ENCODE data around the gene SGCA. TPM values are rescaled to one million over a fixed set of nuclear protein-coding genes. Genes with fewer than 3 reads are reported as not detected.

Gene SGCA
- total and polyA plus RNA-seq, 2 of the 13 experiments (the other 11 are each of a cell fraction or from before 2014, with no cell fraction given), result not detected

GRCh38 chr17:50206604-50207293 lies 40.9 kb downstream of the SGCA start:
- no peak overlapping the region for H2AFZ ChIP-seq (ENCODE audit: low read length)
- BruUV-seq (replicated peaks), result no TSS peak
- TF ChIP-seq ZNF441 (CRISPR knock-in tag; IDR thresholded peaks at IDR 0.05; ENCODE audit: borderline replicate concordance) (no peak), ZHX2 (IDR thresholded peaks at IDR 0.05; ENCODE audit: low read depth) (no peak), ZHX2 (CRISPR knock-in tag; IDR thresholded peaks at IDR 0.05; ENCODE audit: borderline replicate concordance) (no peak), U2AF2 (IDR thresholded peaks at IDR 0.05; ENCODE audit: low read depth, low read length) (peak; percentile 88; the same call in 1 of the 2 replicates), HNRNPK (IDR thresholded peaks at IDR 0.05; ENCODE audit: low read depth, low read length, poor library complexity, severe bottlenecking) (peak; percentile 95), XRCC5 (optimal IDR thresholded peaks at IDR 0.05; ENCODE audit: low read length) (no peak), NBN (conservative IDR thresholded peaks at IDR 0.05) (no peak)
- no peaks in the 10 kb centered on the region for H3K9me3 ChIP-seq (ENCODE audit: low read length)
- WGBS (ENCODE audit: low lambda C conversion rate), result 16% methylated on average over 18 of the region's 18 CpGs
- no peak overlapping the region for H3K9ac ChIP-seq (ENCODE audit: insufficient read depth, low read depth, low read length)
- POLR2A ChIA-PET, result no interaction called here
- no peak overlapping the region for H3K4me3 ChIP-seq (replicated peaks in 1 of 3; ENCODE audit: insufficient read depth in 1 of 3, low read depth in 2 of 3, low read length in 3 of 3)
- ATAC-seq (no peak), FAIRE-seq (no peak), DNase-seq (ENCODE audit: low spot score) (no peak)
- H3K79me2 ChIP-seq (ENCODE audit: insufficient read depth, low read length), result no peaks in the 10 kb centered on the region
- no peak overlapping the region for H3K27ac ChIP-seq (ENCODE audit: extremely low read length, insufficient read depth, low read length)
- peaks cover 8 to 87% of the 10 kb centered on the region in 2 experiments for H3K27me3 ChIP-seq (ENCODE audit: control insufficient read depth in 1 of 2, insufficient read depth in 2 of 2, low read length in 2 of 2)
- in situ Hi-C loops (cut with HindIII; ENCODE audit: extremely low pct_ligation_motif_present, low pct_unique_long_range_greater_than_20kb) (loop anchor here (5.0 kb wide), 1 partner anchor 66 kb away; the partner anchor contains the start of gene TMEM92), intact Hi-C loops (cut with micrococcal nuclease; ENCODE audit: unreplicated experiment) (no loop called here)
- no peaks in the 10 kb centered on the region for H3K36me3 ChIP-seq (replicated peaks in 1 of 2; ENCODE audit: control insufficient read depth in 1 of 2, insufficient read depth in 2 of 2, low read length in 2 of 2)
- peaks cover 34% of the 10 kb centered on the region for H3K4me1 ChIP-seq (ENCODE audit: insufficient read depth, low read length)
- no peaks in the 10 kb centered on the region for H4K20me1 ChIP-seq (ENCODE audit: insufficient read depth, low read length)
- CTCF ChIA-PET (ENCODE audit: low intra/inter-chr PET ratio, low total read pairs), result no interaction called here
- H3K4me2 ChIP-seq (ENCODE audit: low read depth, low read length), result no peak overlapping the region
